NCI-H460 (cell line): ENCODE results near the gene ACHE. TPM values are rescaled to one million over a fixed set of nuclear protein-coding genes. Genes with fewer than 3 reads are reported as not detected.
"Not testable (repeated sequence)": the region's sequence is repeated elsewhere in the genome, so short reads cannot be mapped to it uniquely, and the experiment has no call there.

Experiments
- DNase-seq: peaks from one replicate; pipeline ENCODE4 v3.0.0-alpha.2; 2016; ENCODE audit warnings: low read depth; ENCODE audit errors: extremely low read depth
- total RNA-seq: library from RNA; depleted of rRNA; stranded (reverse); fragments of >200 nt; shearing (Covaris generic); gene quantifications from 2 replicates; pipeline ENCODE4 v1.2.3, GENCODE V29; 2014

ACHE gene
- total RNA-seq, 1 experiment from 2014 or later: 0.27 TPM

GRCh38 chr7:100865938-100866728, 29.6 kb downstream of the ACHE start:
- peak; percentile 64 for DNase-seq

DNA sequence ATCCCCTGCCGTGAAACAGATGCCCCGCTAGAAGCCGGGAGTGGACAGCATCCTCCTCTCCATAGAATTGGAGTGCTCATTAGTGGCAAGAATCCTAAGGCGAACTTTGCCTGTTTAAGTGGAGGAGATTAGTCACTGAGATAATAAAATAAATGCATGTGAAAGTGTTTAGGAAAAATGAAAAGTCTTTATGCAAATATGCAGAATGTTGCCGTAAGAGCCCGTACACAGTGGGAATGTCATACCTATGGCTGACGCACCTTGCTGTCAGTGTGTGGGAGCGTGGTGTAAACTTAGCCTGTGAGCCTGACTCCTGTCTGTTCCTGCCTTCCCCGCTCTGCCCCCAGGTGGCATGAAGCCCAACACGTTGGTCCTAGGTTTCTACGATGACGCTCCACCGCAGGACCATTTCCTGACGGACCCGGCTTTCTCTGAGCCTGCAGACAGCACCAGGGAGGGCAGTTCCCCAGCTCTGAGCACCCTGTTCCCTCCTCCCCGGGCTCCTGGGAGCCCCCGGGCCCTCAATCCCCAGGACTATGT, 30.2 kb downstream of the ACHE start:
- DNase-seq: no peak

DNA sequence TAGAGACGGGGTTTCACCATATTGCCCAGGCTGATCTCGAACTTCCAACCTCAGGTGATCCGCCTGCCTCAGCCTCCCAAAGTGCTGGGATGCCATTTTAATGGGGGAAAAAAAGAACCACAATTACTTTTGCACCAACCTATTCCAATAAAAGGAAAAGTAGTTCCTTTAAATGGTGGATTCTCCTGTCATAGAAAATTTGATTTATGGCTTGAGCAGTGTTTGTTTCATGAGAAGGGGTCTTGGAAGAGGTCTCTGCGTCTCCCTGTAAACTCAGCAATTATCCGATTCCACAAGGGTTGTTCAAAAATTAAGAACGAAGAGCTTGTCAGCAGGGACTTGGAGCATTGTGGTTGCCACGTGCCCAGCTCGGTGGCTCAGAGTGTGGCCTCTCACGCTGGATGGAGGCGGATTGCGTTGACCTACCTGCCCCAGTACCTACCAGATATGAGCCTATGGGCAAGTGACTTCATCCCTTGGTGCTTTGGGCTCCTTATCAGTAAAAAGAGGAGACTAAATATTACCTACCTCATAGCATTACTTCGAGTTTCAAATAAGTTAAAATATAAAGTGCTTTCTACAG, 31.3 kb downstream of the ACHE start:
- no peak for DNase-seq

DNA sequence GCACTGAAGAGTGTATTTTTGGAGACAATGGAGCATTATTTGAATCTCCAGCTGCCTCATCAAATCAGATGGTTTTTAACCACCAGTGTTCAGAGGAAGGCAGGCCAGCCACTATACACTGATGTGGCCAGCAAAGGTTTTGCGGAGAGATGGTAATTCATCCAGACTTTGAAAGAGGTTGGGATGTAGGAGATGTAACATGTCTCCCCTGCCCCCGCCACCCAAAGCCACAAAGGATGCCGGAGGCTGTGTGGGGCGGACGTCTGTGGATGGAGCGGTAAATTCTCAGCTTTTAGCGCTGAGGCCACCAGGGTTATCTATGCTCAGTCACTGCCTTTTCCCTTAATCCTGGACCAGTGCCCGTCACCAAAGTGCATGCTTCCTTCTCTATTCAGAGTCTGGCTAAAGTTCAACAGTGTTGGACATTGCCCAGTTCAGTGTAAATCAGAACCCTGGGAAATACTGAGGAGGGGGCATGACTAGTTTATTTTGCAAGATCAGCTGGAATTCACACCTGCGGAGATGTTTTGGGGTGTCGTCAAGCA, 32.2 kb downstream of the ACHE start:
- DNase-seq: no peak

DNA sequence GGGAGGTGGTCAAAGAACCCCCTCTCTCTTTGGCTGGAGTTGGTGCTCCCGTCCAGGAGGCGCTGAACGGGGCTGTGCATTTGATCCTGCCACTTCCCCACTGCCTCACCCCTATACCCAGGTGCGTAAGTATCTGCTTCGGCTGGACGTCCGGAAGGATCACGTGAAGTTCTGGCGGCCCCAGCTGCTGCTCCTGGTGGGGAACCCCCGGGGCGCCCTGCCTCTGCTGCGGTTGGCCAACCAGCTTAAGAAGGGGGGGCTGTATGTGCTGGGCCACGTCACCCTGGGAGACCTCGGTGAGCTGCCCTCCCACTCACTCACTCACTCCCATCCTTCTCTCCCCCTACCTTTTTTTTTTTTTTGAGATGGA, 34.1 kb downstream of the ACHE start:
- DNase-seq: no peak

GRCh38 chr7:100860702-100861615, 34.7 kb downstream of the ACHE start:
- no peak for DNase-seq

DNA sequence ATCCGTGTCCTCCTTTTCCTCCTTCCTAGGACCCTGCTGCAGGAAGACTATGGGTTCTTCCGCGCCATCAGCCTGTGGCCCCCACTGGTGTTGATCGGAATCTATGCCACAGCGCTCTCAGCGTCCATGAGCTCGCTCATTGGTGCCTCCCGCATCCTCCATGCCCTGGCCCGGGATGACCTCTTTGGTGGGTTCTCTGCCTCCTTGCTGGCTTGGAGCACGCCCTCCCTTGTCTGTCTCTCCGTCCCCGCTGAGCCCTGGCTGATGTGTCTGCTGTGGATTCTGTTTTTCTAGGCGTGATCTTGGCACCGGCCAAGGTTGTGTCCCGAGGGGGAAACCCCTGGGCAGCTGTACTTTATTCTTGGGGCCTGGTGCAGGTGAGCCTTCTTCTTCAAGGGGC, 35.8 kb downstream of the ACHE start:
- no peak for DNase-seq

- no peak for DNase-seq
Observed at GRCh38 chr7:100856871-100857282, 38.8 kb downstream of the ACHE start.

DNA sequence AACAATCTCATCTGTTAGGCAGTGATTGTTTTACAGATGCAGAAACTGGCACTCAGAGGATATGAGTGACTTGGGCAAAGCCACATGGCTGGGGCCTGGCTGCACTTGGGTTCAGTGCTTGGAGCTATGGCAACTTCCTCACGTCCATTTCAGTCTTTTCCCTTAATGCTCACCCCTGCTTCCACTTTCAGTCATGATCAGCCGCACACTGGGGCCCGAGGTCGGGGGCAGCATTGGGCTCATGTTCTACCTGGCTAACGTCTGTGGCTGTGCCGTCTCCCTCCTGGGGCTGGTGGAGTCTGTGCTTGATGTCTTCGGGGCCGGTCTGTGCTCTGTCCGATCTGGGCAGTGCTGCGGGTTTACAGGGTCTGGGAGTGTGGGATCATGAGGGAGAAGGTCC, 40.2 kb downstream of the ACHE start:
- no peak for DNase-seq

GRCh38 chr7:100854899-100855298, 40.8 kb downstream of the ACHE start:
- DNase-seq: not testable (repeated sequence)

- DNase-seq: no peak
Observed at GRCh38 chr7:100854146-100854895, 41.4 kb downstream of the ACHE start.

DNA sequence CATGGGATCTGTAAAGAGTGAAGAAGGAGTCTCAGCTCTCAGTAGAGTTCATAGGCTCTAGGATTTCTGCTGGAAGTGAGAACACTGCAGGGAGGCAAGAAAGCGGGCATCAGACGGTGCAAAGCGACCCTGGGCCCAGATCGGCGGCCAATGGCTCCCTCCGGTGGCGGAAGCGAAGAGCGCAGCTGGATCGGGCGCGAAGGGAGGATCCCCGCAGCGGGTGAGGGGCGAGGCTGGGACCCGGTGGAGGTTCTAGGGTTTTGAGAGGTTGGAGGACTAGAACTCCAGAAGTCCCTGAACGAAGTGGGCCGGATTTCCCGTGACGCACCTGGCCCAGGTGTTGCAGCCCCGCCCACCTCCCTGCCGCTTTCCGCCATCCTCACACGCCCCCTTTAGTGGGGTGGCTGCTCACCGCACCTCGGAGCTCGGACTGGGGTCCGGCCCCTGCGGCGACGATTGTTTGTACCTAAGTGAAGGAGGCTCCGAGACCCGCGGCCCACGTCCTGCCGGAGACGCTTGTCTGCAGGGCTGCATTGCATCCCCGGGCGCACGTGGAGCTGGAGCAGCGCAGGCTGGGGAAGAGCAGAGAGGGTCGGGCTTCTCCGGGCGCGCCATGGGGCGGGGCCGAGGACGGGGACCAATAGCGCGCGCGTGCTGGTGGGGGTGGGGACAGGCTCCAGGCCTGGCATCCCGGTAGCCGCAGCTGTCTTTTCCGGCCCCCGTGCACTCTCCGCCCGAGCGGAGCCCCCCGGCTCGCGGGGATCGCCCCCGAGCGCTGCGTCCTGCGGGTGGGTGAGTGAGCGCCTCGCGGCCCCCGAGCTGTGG, 43.4 kb downstream of the ACHE start, which contains the start of gene SLC12A9:
Gene SLC12A9, plus strand, starts transcription at position 666 of the 825 bp plus-strand sequence. CDS start 1,485 bp downstream, outside the sequence.
- DNase-seq: peak; percentile 88

GRCh38 chr7:100847360-100847759, 48.3 kb downstream of the ACHE start:
- no peak for DNase-seq

DNA sequence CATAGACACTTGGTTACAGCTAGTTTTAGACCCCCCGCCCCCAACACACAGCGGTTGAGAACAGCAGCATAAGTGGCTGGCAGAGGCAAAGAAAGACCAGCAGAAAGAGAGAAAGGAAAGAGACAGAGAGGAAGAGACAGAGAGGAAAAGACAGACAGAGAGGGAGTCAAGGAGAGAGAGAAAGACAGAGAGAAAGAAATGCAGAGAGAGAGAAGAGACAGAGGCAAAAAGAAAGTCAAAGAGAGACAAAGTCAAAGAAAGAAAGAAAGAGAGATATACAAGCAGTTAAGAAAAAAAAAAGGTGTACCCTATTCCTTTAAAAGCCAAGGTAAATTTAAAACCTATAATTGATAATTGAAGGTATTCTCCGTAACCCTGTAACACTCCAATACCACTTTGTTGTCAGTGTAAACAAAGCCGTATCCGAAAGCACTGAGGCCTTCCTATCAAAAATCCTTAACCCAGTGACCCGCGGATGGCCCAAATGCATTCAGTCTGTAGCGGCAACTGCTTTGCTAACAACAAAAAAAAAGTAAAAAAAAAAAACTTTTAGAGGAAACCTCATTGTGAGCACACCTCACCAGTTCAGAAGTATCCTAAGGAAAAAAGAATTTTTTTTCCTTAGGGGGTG, 55.1 kb downstream of the ACHE start:
- no peak for DNase-seq
